HUDEP-2 (cell line): ENCODE data around the gene PDPR.
"Not testable (repeated sequence)": the region's sequence is repeated elsewhere in the genome, so short reads cannot be mapped to it uniquely, and the experiment has no call there.

Experiments
- DNase-seq, 76 experiments: peaks; one replicate each; lab custom pipeline; 2025; ENCODE audit not compliant: unreplicated experiment in 76 of 76; lab: John Stamatoyannopoulos, UW

PDPR gene

DNA sequence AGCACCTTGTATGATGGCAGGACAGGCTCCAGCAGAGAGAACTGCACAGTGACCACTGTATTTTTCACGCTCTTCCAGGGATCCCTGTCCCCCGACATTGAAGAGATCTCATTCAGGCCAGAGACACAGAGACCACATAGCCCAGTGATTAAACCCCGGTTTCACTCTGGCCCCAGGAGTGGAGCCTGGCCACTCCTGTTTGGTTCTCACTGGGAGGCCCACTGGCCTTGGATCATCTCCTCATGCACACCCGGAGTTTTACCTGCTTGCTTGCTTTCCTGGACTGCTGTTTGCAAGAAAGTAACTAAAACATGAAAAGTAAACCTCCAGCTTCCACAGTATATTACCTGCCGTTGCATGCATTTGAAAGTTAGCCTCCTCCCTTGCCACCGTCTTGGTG lies 46.3 kb downstream of the PDPR start:
- no peak for DNase-seq

- no peak for DNase-seq
Observed at GRCh38 chr16:70160821-70161220, 46.7 kb downstream of the PDPR start.

GRCh38 chr16:70161350-70161749 lies 47.2 kb downstream of the PDPR start:
- no peak for DNase-seq

DNA sequence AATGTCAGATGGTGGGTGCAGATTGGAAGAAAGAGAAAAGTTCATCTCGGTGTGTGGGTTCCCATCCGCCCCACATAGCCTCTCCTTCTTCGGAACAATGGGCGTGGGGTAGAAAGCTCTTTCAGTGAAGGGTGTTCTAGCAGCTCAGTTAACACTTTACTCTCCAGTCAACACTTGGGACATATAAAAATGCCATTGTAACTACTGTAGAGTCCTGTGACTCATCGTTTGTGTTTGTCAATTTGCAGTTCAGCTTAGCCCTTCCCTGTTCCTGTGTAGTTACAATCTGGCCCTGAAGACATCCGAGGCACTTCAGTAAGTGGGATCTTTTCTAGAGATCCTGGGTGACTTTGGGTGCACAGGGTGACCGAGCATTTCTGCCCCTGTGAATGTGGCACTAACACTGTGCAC lies 47.9 kb downstream of the PDPR start:
- no peak for DNase-seq

GRCh38 chr16:70163596-70163995 lies 49.5 kb downstream of the PDPR start:
- DNase-seq: no peak

DNA sequence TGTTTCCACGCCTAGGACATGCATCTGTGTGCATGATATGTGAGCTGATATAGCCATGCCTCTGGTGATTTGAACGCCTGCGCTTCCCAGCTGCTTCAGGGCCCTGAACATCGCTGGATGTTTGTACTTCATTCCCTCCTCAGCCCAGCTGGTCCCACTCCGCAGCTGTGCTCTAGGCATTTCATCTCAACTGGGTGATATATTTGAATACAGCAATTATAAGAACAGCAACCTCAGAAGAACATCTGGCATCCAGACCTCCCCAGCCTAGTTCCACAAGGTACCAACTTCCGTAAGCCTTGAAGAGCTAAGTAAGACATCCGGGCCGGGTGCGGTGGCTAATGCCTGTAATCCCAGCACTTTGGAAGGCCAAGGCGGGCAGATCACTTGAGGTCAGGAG lies 52.6 kb downstream of the PDPR start:
- not testable (repeated sequence) for DNase-seq

- not testable (repeated sequence) for DNase-seq
Observed at GRCh38 chr16:70173212-70173837, 59.2 kb downstream of the PDPR start, which contains the start of gene CLEC18C. TSS of gene CLEC18C (plus strand) at chr16:70173787. CDS start at chr16:70174279, 492 bp downstream.

DNA sequence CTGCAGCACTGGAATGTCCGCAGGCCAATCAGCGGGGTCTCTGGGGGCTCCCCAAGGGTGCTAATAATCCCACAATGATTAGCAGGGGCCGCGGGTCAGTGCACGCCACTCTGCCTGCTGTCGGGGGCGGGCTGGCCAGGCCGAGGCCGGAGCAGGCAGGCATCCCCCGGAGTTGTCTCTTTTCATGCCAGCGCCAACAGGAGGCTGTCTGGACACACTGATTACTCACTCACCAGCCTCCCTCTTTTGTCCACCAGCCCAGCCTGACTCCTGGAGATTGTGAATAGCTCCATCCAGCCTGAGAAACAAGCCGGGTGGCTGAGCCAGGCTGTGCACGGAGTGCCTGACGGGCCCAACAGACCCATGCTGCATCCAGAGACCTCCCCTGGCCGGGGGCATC lies 59.8 kb downstream of the PDPR start:
- DNase-seq: not testable (repeated sequence)

DNA sequence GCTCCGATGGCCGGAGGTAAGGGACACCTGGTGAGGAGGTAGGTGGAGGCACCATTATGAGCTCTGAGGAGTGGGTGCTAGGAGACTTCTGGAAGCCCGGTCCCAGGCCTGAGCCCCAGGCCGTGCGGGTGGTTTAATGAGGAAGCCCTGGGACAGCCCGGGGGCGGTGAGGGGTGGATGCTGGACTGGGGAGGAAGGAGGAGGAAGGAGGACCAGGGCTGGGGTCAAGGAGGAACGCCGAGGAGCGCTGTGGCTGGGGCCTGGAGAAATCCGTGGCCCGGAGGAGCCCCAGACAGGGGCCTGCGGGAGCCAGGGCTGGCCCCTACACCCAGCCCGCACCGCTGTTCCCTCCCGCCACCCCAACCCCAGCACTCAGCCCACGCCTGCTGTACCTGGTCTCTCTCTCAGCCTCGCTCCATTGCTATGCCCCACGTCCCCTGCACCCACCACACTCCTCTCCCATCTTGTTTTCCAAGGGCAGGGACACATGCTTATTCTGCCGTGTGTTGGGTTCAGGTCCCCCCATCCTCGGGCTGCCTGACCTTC lies 60.3 kb downstream of the PDPR start:
- DNase-seq: not testable (repeated sequence)

GRCh38 chr16:70187858-70188607 lies 73.9 kb downstream of the PDPR start:
- DNase-seq: not testable (repeated sequence)

DNA sequence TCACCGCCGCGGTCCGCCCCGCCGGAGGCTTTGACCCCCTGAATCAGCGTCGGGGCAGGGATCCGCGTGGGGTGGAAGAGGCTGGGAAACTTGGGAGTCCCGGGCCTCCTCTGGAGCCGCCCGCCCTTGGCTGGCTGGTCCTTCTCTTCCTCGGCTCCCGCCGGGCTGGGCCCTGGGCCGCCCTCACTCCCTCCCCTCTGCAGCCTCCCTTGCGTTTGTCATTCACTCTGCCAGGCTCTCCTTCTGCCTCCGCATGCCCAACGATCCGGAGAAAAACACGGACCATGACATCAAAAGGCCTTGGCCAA lies 74.4 kb downstream of the PDPR start:
- DNase-seq: not testable (repeated sequence)

- DNase-seq: not testable (repeated sequence)
Observed at GRCh38 chr16:70190574-70190973, 76.4 kb downstream of the PDPR start.

- not testable (repeated sequence) for DNase-seq
Observed at GRCh38 chr16:70196683-70197300, 82.7 kb downstream of the PDPR start.

- DNase-seq: not testable (repeated sequence)
Observed at GRCh38 chr16:70197611-70198010, 83.5 kb downstream of the PDPR start.

- not testable (repeated sequence) for DNase-seq
Observed at GRCh38 chr16:70198230-70198629, 84.1 kb downstream of the PDPR start.

DNA sequence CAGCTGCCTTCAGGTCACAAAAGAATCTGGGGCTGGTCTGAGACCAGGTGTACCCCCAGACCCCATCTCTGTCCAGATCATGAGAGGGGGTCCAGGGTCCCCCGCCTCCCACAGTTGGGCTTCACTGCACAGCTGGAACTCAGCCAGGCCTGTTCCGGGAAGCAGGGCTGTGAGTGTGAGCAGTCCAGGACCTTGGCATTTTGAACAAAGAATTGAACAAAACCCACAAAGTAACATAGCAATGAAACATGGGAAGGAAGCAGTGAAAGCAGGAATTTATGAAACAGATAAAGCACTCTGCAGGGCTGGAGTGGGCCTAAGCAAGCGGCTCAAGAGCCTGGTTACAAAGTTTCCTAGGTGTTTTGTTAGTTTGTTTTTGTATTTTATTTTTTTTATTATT lies 84.5 kb downstream of the PDPR start:
- not testable (repeated sequence) for DNase-seq

GRCh38 chr16:70199170-70199569 lies 85.0 kb downstream of the PDPR start:
- not testable (repeated sequence) for DNase-seq

DNA sequence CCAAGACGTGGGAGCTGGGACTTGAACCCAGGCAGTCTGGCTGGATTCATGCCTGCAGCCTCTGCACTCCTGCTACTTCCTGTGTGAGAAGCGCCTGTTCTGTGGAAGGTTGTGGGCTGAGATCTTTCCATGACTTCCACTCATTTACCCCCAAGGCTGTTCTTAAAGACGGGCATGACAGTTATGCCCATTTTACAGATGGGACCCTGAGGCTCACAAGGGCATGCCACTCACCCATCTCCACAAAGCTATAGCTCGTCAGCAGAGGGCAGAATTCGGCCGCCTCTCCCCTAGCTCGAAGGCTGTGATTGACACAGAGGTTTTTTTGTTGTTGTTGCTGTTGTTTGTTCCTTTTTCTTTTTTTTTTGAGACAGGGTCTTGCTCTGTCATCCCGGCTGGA lies 85.9 kb downstream of the PDPR start:
- DNase-seq: not testable (repeated sequence)

DNA sequence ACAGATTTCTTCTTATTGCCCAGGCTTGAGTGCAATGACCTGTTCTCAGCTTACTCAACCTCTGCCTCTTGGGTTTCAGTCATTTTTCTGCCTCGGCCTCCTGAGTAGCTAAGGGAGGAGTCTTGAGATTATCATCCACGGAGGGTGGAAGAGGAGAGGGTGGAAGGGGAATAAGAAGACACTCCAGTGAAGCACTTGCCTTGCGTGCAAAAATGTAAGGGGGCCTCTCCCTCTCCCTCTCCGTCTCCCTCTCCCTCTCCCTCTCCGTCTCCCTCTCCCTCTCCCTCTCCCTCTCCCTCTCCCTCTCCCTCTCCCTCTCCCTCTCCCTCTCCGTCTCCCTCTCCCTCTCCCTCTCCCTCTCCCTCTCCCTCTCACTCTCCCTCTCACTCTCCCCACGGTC lies 89.4 kb downstream of the PDPR start:
- not testable (repeated sequence) for DNase-seq

GRCh38 chr16:70204010-70204409 lies 89.9 kb downstream of the PDPR start:
- DNase-seq: not testable (repeated sequence)

- not testable (repeated sequence) for DNase-seq
Observed at GRCh38 chr16:70204668-70205405, 90.7 kb downstream of the PDPR start.
